IPS-NIHi11 (cell line): ENCODE data around the gene FSTL4.

Experiments used
- DNase-seq: peaks from one replicate; pipeline ENCODE4 v3.0.0; 2012; ENCODE audit warnings: mixed read lengths, low spot score

Gene FSTL4

DNA sequence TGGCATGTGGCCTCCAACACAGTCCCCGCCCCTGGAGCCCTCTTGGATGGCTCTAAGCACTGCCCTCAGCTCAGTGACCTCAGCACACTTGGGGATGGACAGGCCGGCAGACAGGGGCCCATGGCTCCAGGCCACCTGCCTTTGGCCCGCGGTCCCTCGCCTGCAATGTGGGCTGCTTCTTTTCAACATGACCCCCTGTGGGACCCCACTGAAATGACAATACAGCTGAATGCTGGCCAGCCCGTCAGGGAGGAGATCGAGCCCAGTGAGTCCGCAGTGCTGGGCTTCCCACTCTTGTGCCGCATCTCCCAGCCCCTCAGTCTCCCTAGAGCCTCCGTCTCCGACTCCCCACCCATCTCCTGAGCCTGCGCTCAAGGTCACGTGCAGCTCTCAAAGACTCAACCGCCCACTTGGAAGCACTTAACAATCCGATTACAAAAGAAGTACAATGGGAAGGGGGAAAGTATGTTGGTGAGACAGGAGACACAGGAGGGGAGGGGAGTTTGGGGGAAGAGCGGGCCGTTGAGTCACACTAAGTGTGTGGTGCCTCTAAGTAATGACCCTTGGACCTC, 321.6 kb downstream of the FSTL4 start:
- peak; percentile 31 for DNase-seq

DNA sequence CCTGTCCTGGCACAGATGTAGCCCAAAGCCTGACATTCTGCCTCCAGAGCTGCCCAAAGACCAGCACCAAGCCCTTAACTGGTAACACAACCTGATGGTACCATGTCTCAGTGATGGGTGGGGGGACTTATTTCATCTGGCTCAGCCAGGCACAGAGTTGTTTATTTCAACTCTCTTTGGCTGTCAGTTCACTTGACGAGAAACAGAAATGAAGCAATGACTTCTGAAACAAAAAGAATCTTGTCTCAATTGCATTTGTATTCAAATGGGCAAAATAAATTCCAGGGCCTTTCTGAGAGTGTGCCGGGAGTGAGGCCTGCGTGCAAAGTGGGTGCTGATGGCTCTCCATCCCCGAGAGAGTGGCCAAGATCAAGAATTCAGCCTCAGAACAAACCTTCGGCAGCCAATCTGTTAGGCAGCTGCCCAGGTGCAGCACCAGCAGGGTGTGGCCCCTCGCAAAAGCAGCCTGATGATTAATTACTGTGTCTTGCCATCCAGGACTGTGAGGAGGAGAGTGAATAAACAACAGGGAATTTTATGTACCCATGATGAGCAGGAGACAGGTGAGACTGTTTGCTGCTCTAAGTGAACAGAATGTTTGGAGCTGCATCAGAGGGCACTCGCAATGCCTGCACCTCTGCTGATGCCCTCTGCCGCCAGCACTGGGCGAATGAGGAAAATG, 322.5 kb downstream of the FSTL4 start:
- no peak for DNase-seq

DNA sequence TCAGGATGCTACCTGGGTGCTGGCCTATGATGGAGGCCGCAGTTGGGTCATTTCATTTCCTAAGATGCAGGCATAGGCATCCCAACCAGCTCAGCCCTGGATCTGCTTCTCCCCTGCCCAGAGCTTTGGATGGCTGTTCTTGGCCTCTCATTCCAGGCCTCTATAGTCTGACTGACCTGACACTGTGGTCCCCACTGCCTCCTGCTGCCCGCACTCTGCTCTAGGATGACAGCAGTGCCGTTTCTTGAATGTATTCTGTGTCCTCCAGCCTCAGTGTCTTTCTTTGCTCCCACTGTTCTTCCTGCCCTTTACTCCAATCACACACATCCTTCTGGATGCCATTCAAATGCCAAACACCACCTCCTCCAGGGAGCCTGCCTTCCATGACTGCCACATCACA, 324.8 kb downstream of the FSTL4 start:
- peak; percentile 57 for DNase-seq

DNA sequence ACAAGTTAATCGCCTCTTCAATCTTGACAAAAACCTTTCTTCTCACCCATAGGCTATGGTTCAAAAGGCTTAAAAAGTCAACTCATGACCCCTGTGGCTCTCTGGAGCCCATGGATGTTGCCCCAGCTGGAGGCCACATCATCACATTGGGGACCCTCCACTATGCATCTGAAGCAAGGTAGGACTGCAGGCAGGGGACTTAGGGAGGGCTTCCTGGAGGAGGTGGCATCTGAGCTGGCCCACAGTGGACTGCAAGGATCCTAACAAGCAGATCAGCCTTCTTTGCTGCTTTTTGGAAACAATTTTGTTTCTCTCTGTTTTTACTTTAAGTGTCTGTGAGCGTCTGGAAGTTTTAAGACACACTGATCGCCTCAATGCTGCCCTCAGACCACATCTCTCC, 325.9 kb downstream of the FSTL4 start:
- DNase-seq, result no peak

DNA sequence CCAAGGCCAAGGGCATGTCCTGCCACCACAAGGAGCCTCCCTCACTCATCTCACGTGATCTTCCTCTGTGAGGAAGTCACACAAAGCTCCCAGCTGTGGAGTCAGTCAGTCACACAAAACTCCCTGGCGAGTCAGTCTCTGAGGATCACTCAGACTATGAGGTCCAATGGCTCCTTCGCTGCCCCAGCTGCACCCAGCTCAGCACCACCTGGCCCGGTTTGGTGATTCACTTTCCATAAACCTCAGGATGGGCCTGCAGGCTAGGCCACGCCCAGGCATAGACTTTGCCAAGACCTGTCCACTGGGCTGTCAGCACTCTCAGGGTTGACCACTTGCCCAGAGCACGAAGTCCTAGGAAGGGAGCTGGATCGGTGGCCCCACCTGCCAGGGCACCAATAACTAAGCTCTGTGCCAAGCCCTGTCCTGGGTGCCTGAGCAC, 326.7 kb downstream of the FSTL4 start:
- DNase-seq, result no peak

DNA sequence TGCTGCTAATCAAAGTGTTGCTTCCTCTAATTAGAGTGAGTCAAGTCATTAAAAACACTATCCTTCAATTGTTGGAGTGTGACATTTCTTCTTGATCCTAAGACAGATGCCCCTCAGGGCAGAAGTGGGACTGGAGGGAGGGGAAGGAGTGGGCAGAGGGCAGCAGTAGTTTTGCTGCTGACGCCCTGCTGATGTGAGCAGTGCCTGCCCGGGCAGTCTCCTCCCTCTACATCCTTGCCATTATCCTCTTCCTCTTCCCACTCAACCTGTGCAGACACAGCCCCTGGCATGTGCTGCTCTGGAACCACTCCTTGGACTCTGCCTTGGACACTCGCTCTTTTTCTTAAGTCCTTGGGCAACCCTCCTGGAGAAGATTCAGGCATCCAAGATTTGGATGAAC, 328.0 kb downstream of the FSTL4 start:
- DNase-seq, result no peak

DNA sequence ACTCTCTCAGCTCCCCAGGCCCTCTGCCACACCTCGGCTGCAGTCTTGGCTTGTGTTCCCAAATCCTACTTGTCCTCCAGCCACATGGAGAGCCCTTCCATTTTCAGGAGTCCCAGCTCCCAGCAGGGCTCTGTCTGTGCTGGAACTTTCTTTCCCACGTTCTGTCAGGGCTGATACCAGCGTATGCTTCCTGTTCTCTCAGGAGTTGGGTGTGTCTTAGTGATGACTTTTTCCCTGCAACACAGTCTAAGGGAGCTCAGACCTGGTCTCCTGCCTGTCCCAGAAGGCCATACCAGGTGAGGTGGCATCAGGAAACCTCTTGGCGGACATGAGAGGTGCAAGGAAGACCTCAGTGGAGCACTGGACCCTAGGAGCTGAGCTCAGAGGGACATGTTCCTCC, 334.0 kb downstream of the FSTL4 start:
- no peak for DNase-seq

DNA sequence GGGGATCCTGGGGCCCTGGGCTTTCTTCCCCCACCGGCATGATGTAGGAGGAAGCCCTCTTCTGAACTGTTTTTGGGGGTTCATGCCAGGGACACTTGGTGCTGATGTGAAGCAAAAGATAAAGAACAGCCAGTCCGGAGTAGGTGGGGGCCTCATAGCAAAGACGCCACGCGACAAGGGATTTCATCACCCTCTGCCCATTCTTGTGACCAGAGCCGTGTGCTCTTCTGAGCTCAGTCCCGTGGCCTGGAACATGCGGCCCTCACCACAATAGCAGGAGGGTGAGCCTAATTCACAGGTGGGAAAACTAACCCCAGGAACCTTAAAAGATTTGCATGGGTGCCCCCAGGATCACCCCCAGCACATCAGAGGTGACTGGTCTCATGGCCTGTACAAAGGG, 334.6 kb downstream of the FSTL4 start:
- no peak for DNase-seq

DNA sequence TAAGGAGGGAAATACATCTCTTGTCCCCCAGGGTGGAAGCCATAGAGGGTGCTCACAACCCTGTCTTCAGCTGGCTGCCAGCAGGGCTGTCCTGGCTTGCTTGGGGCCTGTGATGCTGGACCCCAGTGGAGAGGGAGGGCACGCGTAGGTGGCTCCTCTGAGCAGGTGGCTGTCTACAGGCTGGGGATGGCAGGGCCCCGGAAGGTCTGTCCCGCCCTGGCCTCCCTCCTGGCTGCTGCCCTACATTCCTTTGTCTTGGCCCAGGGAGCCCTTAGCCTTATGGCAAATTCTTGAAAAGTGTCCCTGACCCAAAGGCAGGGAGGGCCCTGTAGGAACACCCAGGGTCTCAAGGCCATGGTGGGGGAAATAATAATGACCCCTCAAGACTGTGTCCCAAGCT, 336.2 kb downstream of the FSTL4 start:
- DNase-seq, result no peak

DNA sequence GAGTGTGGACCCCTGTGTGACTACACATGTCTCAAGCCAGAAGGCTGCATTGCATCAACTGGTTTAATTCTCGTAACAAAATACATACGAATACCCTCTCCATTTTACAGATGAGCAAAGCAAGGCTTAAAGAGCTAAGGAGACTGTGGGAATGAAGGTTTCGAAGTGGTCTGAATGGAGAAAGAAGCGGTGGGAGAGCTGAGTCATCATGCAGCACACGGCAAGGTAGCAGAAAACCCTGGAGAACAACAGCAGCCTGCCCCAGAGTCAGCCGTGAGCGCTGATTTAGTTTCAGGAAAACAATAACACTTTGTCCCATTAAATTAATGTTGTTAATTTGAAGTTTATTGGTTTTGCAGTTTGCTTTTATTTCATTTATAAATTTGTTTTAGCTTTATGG, 336.7 kb downstream of the FSTL4 start:
- no peak for DNase-seq

DNA sequence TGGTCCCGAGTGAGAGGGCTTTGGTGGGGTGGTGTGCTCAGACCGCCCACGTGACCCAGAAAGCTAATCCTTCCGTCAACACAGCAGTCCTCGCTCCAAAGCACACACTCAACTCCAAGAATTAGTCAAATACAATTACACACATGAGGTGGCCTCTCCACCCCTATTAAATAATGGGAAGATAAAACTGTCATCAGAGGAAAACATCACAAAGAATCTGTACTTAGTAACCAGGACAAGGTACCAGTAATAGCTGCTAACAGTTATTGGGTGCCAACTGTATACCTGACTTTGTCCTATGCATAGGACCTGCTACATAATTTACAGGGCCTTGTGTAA, 337.8 kb downstream of the FSTL4 start:
- DNase-seq, result peak; percentile 49

DNA sequence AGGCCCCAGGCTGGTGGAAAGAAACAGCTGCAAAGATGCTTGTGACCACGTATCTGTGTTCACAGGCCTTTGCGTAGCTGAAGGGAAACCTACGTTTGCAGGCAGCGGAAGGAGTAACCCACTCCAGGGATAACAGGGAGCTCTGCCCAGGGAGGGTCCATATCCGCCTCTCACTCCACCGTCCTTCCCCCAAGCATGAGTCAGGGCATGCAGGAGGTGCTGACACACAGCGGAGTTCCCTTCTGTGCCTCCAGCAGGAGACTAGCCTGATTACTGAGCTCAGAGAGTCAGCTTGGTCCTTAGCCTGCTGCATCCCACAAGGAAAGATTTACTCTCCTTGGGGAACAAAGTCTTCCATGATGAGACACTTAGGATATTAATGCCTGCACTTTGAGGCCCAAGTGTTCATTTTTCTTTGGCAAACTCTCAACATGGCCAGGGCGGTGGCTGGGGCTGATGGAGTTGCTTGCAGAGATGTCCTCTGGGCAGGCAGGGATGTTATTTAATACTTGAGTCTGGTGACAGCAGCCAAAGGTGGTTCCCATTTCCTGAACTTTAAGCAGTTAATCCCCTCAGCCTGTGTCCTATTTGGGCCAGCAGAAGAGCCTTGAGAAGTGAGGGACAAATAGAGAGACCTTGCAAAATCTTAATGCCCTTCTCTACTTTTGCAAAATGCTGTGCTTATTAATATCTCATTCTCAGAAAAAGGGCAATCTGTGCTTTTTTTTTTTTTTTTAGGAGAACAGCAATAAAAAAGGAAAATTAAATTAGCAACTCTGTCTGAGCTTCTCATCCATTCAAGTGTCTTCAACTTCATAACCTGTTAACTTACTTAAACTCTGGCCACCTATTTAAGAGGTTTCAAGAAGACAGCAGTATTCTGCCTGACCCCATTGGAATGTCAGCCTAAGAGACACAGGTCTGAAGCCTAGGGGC, 338.4 kb downstream of the FSTL4 start:
- DNase-seq, result no peak

DNA sequence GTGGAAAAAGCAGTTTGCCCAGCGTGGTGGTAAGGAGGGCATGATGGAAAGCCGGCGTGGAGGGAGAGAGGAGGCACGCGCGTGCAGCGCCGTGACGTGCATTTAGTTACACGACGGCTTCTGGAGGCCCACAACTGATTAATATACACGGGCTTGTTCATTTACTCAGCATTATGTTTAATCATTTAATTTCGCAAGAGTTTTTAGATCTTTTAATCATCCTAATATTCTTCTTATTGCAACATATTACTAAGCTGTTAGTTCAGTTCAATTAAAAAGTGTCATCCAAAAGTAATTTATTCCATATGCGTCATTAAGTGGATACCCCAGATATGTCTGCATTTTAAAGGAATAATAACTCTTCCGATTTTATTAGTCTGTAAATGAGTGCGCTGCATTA, 340.0 kb downstream of the FSTL4 start:
- DNase-seq, result no peak

DNA sequence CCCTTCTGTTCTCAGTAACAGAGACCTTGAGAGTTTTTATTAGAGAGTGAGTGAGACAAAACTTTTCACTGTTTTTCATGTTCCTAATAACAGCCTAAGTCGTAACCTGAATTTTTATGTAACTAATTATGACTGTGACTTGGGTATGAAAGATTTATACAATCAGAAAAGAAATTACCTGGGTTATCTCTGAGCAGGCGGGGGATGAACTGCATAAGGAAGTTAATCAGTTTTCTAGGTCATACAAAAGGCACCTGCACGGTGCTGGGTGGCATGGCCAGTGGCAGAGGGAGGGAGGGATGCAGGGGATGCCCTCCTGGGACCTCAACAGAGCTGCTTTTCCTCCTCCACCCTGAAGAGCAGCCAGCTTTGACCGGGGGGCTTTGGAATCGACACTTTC, 340.7 kb downstream of the FSTL4 start:
- DNase-seq, result no peak

DNA sequence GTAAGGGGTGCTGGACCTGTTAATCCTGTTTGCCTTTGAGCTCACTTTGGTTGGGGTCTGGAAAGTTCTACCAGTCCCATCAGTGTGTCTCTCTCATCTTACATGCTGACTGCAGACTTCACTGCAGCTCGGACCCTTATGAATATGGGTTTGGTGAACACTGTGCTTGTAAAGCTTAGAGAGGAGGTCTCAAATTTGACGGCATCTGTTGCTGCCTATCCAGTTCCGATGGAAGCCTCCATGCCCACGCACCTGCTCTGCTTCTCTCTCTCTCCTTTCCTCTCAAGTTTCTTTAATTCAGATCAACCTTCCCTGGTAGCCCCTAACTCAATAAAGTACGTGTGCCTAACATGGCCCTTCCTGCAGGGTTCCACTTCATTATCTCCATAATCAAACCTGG, 342.6 kb downstream of the FSTL4 start:
- DNase-seq, result no peak

DNA sequence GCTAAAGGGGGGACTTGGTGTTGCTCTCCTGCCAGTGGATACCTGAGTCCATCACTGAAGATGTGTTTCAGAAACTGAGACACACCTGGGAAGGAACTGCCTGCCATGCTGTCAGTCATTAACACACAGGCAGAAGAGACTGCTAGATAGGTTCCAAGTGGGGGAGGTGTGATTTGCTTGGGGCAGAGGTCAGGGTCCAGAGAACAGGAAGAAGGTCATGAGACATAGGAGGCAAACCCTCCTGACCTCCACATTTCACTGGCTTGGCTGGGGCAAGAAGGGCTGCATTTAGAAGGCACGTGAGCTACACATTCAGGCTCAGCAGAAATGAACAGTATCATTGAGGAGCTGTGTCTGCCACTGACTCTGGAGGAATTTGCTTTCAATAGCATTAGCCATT, 344.7 kb downstream of the FSTL4 start:
- DNase-seq, result no peak

DNA sequence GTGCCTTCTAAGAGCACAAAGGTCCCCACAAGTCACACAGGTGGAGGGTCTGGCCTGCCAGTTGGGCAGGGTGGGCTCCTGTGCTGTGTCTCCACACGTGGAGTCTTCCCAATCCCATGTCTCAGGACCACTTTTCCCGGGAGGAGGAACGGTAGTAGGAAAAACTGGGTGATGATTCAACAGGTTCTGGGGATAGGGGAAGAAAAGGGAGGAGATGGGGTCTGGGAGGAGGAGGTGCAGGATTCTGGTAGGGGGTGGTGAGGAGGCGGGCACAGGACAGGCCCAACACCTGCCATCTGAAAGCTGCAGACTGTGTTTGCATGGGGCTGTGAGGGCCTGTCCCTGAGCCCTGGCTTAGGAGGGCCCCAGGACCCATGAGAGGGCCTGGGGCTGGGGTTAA, 345.4 kb downstream of the FSTL4 start:
- no peak for DNase-seq

DNA sequence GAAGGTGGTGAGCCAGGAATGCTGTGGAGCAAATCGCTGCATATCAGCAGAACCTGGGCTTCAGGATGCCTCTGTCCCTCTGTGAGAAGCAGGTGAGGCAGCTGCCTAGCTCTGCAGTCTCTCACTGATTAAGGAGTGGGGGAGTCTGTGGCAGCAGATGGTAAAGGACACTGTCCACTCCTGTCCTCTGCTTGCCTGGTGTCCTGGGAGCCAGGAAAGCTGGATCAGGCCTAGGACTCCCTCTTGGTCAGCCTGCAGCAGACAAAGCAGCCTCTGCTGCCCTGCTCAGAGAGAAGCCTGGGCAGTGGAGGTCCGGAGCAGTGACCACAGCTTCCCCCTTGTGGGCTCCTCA, 345.8 kb downstream of the FSTL4 start:
- DNase-seq, result no peak

DNA sequence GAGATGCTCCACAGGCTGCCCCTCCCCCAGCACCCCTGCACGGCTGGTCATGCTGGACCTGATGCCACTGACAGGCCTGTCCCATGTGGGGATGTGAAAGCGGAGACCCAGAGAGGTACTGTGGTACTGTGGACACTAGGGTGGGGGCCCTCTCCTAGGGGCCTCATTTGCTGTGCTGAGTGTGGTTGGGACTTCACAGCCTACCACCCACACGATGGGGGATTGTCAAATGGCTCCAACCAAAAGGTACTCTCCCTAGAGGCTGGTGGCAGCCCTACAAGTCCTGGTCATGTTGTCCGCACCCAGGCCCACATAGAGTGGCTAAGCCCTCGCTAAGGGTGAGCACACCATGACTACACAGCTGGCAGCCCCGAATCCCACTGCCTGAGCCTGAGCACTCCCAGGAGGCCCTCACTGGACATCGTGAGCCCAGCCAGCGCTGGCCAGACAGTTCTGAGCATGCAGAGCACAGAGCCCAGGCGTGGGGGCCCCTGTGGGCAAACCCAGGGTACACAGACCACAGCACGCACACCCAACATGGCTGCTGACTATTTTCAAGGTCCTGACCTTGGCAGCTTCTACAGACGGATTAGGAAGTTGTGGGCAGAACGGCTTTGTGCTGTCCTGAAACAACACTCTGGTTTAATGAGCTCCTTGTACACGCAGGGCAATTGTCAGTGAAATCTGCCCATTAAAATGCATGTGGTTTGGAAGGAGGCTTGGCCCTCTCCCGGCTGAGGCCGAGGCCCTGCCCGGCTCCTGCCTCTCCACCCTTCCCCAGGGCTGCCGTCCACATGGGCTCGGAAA, 346.4 kb downstream of the FSTL4 start:
- no peak for DNase-seq

DNA sequence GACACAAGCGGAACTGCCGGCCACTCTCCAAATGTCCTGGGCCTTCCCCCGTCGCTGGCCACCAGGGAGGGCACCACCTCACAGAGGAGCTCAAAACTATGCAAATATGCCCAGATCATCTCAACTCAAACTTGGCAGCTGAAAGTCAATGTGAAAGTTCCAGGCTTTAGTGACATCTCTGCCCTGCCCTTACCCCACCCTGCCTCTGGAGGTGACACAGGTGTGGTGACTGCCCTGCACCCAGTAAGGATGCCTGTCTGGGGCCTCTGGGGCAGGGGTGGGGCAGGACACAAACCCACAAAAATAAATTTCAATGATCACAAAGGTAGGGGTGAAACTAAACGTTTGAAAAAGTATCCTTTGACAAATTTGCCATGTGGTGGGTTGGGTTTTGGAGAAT, 347.1 kb downstream of the FSTL4 start:
- DNase-seq, result no peak

DNA sequence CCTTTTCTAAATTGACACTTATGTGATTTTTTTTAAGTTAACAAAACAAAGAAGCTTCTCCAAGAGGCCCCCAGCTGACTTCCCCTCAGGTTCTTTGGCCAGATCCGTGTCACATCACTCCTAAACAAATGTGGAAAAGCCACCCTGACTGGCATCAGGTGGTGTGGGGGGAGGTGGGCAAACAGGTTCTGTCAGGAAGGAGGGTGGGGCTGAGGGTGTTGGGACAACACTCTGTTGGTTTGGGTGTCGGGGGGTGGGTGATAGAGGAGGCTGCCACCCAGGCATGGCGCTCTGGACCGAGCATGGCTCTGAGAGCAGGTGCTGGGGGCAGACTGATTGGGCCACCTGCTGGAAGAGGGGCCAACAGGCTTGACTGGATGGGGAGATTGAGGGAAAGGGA, 349.7 kb downstream of the FSTL4 start:
- DNase-seq, result no peak

DNA sequence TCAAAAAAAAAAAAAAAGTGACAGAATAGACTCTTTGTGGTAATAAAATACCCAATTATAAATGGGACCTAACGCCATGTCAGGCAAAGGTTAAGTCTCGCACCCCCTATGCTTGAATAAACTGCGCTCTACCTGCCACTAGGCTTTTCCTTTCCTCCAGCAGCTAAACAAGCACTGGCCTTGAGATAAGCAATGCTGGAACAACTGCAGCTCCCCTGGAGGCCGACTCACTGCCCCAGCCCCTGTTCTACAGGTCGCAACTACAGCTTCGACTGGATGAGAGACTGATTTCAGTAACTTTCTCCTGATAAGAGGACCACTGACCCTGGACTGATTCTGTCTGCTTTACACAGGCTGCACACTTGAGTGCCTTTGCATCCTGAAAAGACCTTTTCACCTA, 350.3 kb downstream of the FSTL4 start:
- DNase-seq, result peak; percentile 45

DNA sequence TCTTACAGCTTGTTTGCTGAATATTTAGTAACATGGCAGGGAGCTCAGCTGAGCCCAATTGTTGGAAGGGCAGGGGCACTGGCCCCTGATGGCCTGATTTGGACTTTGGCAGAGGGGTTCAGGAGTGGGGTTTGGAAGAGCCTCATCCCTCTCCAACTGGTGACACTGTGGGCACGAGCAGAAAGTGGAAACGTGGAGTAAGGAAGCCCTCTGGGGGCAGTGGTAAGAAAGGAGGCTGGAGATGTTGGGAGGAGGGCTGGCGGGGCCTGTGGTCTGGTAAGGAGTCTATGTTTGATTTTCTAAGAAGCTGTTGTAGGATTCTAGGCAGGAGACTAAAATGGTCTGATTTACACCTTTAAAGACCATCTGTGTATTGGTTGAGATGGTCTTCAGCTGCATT, 351.6 kb downstream of the FSTL4 start:
- no peak for DNase-seq
